ENCODE data around the gene ANXA6. TPM values are rescaled to one million over a fixed set of nuclear protein-coding genes. Genes with fewer than 3 reads are reported as not detected.

The ANXA6 gene
- total RNA-seq, 4 donors from 2014 or later: 359 to 435 (median 375) TPM

DNA sequence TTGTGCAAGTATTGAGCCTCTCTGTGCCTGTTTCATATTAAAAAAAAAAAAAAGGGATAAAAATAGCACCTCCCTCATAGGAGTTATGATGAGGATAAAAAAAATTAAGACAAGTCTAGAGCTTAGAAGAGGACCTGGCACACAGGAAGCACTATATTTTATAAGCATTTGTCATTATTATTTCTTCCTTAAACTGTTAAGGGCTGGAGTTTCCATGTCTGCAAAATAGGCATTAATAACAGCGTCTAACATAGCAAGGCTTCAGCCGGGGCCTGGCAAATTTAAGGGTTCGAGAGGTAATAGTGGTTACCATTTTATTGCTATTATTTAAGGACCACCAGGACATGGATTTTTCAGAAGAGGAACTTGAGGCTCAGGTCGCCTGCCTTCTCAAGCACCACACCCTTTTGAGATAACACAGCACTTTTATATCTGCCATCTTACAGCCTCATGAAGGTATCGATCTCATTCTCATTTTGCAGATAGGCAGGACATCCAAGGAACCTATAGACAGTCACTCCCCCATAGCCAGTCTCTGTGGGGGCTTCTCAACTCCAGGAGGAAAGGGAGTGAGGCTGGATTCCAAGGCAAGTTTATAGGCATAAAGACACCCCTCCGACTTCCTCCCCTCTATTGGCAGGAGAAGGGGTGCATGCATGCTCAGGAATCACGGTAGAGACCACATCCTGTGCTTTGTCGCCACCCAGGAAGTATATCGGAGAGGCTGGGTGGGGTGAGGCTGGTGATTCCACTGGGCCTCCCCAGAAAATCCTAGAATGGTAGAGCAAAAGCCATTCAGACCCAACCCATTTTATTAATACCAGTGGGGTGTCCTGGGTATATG, 2.4 kb downstream of the ANXA6 start:
- no peak for ATAC-seq
- peaks cover 14 to 84% (median 50%) of the 10 kb centered on the region in 3 donors for H3K4me1 ChIP-seq
- TF ChIP-seq POLR2A (IDR thresholded peaks at IDR 0.05) (no peak), EP300 (IDR thresholded peaks at IDR 0.05) (no peak), POLR2AphosphoS5 (IDR thresholded peaks at IDR 0.05) (no peak)
- TF ChIP-seq, protein P1, sequence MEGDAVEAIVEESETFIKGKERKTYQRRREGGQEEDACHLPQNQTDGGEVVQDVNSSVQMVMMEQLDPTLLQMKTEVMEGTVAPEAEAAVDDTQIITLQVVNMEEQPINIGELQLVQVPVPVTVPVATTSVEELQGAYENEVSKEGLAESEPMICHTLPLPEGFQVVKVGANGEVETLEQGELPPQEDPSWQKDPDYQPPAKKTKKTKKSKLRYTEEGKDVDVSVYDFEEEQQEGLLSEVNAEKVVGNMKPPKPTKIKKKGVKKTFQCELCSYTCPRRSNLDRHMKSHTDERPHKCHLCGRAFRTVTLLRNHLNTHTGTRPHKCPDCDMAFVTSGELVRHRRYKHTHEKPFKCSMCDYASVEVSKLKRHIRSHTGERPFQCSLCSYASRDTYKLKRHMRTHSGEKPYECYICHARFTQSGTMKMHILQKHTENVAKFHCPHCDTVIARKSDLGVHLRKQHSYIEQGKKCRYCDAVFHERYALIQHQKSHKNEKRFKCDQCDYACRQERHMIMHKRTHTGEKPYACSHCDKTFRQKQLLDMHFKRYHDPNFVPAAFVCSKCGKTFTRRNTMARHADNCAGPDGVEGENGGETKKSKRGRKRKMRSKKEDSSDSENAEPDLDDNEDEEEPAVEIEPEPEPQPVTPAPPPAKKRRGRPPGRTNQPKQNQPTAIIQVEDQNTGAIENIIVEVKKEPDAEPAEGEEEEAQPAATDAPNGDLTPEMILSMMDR (IDR thresholded peaks at IDR 0.05): no peak
- H3K4me3 ChIP-seq: peak overlapping the region; percentile 80 to 96
- H3K9me3 ChIP-seq: no peaks in the 10 kb centered on the region
- no peaks in the 10 kb centered on the region for H3K36me3 ChIP-seq
- H3K27ac ChIP-seq: peak overlapping the region; percentile 70 to 97 (median 94)
- no peaks in the 10 kb centered on the region for H3K27me3 ChIP-seq
- WGBS, 2 donors (ENCODE audit: low coverage in 1 of 2): 27 to 37% methylated on average over 7 to 9 of the region's 9 CpGs

DNA sequence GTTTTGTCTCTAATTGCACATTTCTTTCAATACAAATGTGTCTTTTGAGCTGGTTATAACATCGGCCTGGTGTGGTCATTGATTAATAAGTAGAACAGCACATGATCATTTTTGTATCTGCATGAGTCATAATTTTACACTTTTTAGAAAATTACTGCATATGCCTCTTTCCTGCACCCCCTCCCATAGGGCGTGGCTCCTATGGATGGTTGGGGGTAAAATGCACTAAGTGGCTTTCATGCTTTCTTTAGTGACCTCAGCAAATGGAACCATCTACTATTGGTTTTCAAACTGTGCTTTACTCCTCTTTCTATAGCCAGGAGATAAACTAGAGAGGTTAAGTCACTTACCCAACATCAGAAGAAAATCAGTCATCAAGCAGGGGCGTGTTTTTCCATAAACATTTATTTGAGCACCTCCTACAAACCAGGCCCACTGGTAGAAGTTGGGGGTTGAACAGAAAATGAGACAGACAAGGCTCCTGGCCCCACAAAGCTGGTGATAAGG, 3.8 kb downstream of the ANXA6 start:
- H3K36me3 ChIP-seq: no peaks in the 10 kb centered on the region
- 47% methylated on average over 2 to 3 of the region's 3 CpGs for WGBS, 2 donors (ENCODE audit: low coverage in 1 of 2)
- TF ChIP-seq EP300 (IDR thresholded peaks at IDR 0.05) (no peak), POLR2AphosphoS5 (IDR thresholded peaks at IDR 0.05) (no peak), POLR2A (IDR thresholded peaks at IDR 0.05) (no peak)
- TF ChIP-seq, protein P1 (IDR thresholded peaks at IDR 0.05): no peak
- peak overlapping the region in 3 of 4 donors; percentile 82 to 95 (median 92) for H3K27ac ChIP-seq
- no peaks in the 10 kb centered on the region for H3K9me3 ChIP-seq
- H3K4me3 ChIP-seq: no peak overlapping the region
- ATAC-seq: no peak
- no peaks in the 10 kb centered on the region for H3K27me3 ChIP-seq
- peaks cover 14 to 93% (median 52%) of the 10 kb centered on the region in 3 donors for H3K4me1 ChIP-seq

GRCh38 chr5:151153300-151153699, 4.3 kb downstream of the ANXA6 start:
- no peak for ATAC-seq
- H3K4me1 ChIP-seq: peaks cover 14 to 93% (median 52%) of the 10 kb centered on the region in 3 donors
- WGBS, 2 donors (ENCODE audit: low coverage in 1 of 2): 20 to 47% methylated on average over 1 to 3 of the region's 3 CpGs

GRCh38 chr5:151151793-151152192, 5.8 kb downstream of the ANXA6 start:
- peaks cover 14 to 100% (median 52%) of the 10 kb centered on the region in 3 donors for H3K4me1 ChIP-seq
- ATAC-seq: no peak
- 15 to 17% methylated on average over 1 to 3 of the region's 5 CpGs for WGBS, 2 donors (ENCODE audit: low coverage in 1 of 2)

More at GRCh38 chr5:151153300-151153699, 4.3 kb downstream of the ANXA6 start:
- no peak for TF ChIP-seq POLR2A (IDR thresholded peaks at IDR 0.05)
- no peak for TF ChIP-seq EP300 (IDR thresholded peaks at IDR 0.05)
- TF ChIP-seq, protein P1 (IDR thresholded peaks at IDR 0.05): no peak
- no peak for TF ChIP-seq POLR2AphosphoS5 (IDR thresholded peaks at IDR 0.05)
- no peaks in the 10 kb centered on the region for H3K9me3 ChIP-seq
- H3K27ac ChIP-seq: peak overlapping the region in 3 of 4 donors; percentile 82 to 95 (median 92)
- H3K4me3 ChIP-seq: no peak overlapping the region
- H3K27me3 ChIP-seq: no peaks in the 10 kb centered on the region
- no peaks in the 10 kb centered on the region for H3K36me3 ChIP-seq

More at GRCh38 chr5:151151793-151152192, 5.8 kb downstream of the ANXA6 start:
- Histone ChIP-seq H3K36me3 (peaks cover 0 to 10% of the 10 kb centered on the region in 2 donors), H3K4me3 (no peak overlapping the region), H3K9me3 (no peaks in the 10 kb centered on the region), H3K27ac (peak overlapping the region; percentile 16 to 95 (median 87)), H3K27me3 (no peaks in the 10 kb centered on the region)
- TF ChIP-seq, protein P1 (IDR thresholded peaks at IDR 0.05): no peak
- TF ChIP-seq POLR2AphosphoS5 (IDR thresholded peaks at IDR 0.05) (no peak), EP300 (IDR thresholded peaks at IDR 0.05) (no peak), POLR2A (IDR thresholded peaks at IDR 0.05) (no peak)

Measured in gastroesophageal sphincter (tissue), 4 donors.